Psoas muscle (tissue), 8 donors: Measurements from ENCODE around the gene TMEM106C. TPM values are rescaled to one million over a fixed set of nuclear protein-coding genes. Genes with fewer than 3 reads are reported as not detected.

ENCODE experiments used
- ATAC-seq, 4 donors: fragments of 200-7000 bp; cut with Tn5 transposase; one replicate each; pipeline ENCODE4 v1.9.1; 2020; ENCODE audit warnings: moderate library complexity in 3 of 4, mild to moderate bottlenecking in 2 of 4
- DNase-seq, 2 donors: peaks; one replicate each; pipeline ENCODE4 v3.0.0-alpha.2; 2020
- H3K27ac ChIP-seq: fragments of 200-600 bp; one replicate; pipeline ENCODE4 v1.8.0; 2022
- H3K27me3 ChIP-seq, 3 donors: fragments of 200-600 bp in 1 of 3; one replicate each; pipeline versions ENCODE4 v1.6.1 to v1.8.0; 2013 to 2022; ENCODE audit warnings: low read length in 2 of 3, mild to moderate bottlenecking in 2 of 3, moderate library complexity in 1 of 3; ENCODE audit not compliant: insufficient read depth in 3 of 3
- H3K36me3 ChIP-seq, 2 donors: fragments of 200-600 bp in 1 of 2; one replicate each; pipeline versions ENCODE4 v1.6.1 to v1.8.0; 2013 to 2022; ENCODE audit warnings: low read depth in 1 of 2, mild to moderate bottlenecking in 1 of 2, moderate library complexity in 1 of 2; ENCODE audit not compliant: insufficient read depth in 1 of 2
- H3K4me1 ChIP-seq: fragments of 200-600 bp; one replicate; pipeline ENCODE4 v1.8.0; 2022
- H3K4me3 ChIP-seq: fragments of 200-600 bp; one replicate; pipeline ENCODE4 v1.8.0; 2022; ENCODE audit warnings: mild to moderate bottlenecking
- H3K9me3 ChIP-seq: fragments of 200-600 bp; one replicate; pipeline ENCODE4 v1.8.0; 2022
- CTCF ChIP-seq: fragments of 200-600 bp; IDR thresholded peaks from one replicate; pipeline ENCODE4 v1.8.0; 2022; ENCODE audit warnings: antibody characterized with exemption
- WGBS, 3 donors: extraction: QIAGEN DNeasy Blood & Tissue Kit; methylation state at CpG; one replicate each; pipeline versions ENCODE4 v1.1.6 to v1.1.7; 2013; 5-methylcytosine and 5-hydroxymethylcytosine counted together
- intact Hi-C, 2 donors: fragments of 100-400 bp; cut with DNase I; formaldehyde crosslinking; loops; one replicate each; pipeline versions ENCODE4 v1.11.0 to v1.14.2; 2022
- polyA plus RNA-seq, 3 donors: library from polyadenylated mRNA; stranded (reverse); fragments of 200-250 nt; gene quantifications; one replicate each; pipeline ENCODE4 v1.2.3, GENCODE V29; 2013
- total RNA-seq, 4 donors: library from RNA; stranded (reverse); fragmentation: NEBNext Ultra II Directional in 2 of 4; extraction: Animal tissue kit (Norgen Biotek cat#: 25700) in 2 of 4; gene quantifications; one replicate each; pipeline versions ENCODE4 v1.2.1 to v1.2.4, GENCODE V29; 2021 to 2023
- donor health status: healthy with polysubstance abuse.
- donor health status: DM: no; HTN: no; CAD: no; lungs with moderate emphysema.
- donor health status: Bipolar disorder and iron deficiency.
- donor health status: healthy.
- donor health status: DM: yes; HTN: yes; CAD: no.
- donor health status: DM: no; HTN: no; CAD: no.
- donor health status: DM: no; HTN: no; CAD: no.
- donor health status: DM: yes; HTN: yes; CAD: no.

TMEM106C gene
- total and polyA plus RNA-seq, 7 donors = 7.7 to 33.4 (median 14.7) TPM

- Histone ChIP-seq H3K9me3 (no peaks in the 10 kb centered on the region), H3K27ac (no peak overlapping the region), H3K36me3 (no peaks in the 10 kb centered on the region), H3K27me3 (peaks cover 0 to 16% (median 4%) of the 10 kb centered on the region in 3 donors), H3K4me1 (no peaks in the 10 kb centered on the region), H3K4me3 (no peak overlapping the region)
- 66 to 71% (median 71%) methylated on average over 30 to 31 of the region's 31 CpGs for WGBS, 3 donors
- intact Hi-C loops = loop anchor here in 1 of 2 donors (5.0 kb wide), 1 partner anchor 225 kb away; no protein-coding TSS in a partner anchor
- DNase-seq (no peak), ATAC-seq (no peak)
- no peak for TF ChIP-seq CTCF
These were observed 20.7 kb upstream of the TMEM106C start for GRCh38 chr12:47942614-47943225.

- DNase-seq (no peak), ATAC-seq (no peak)
- Histone ChIP-seq H3K4me1 (no peaks in the 10 kb centered on the region), H3K27ac (no peak overlapping the region), H3K27me3 (peaks cover 0 to 16% (median 4%) of the 10 kb centered on the region in 3 donors), H3K4me3 (no peak overlapping the region), H3K36me3 (no peaks in the 10 kb centered on the region), H3K9me3 (no peaks in the 10 kb centered on the region)
- WGBS, 3 donors = 58 to 69% (median 63%) methylated on average over 11 to 12 of the region's 12 CpGs
- TF ChIP-seq CTCF = no peak
- intact Hi-C loops = loop anchor here in 1 of 2 donors (5.0 kb wide), 1 partner anchor 224 kb away; no protein-coding TSS in a partner anchor
These were observed 19.6 kb upstream of the TMEM106C start for GRCh38 chr12:47943623-47944340.

GRCh38 chr12:47944685-47945340 is 18.6 kb upstream of the TMEM106C start:
- intact Hi-C loops = loop anchor here in 1 of 2 donors (5.0 kb wide), 1 partner anchor 222 kb away; no protein-coding TSS in a partner anchor
- H3K4me3 ChIP-seq = no peak overlapping the region
- TF ChIP-seq CTCF = no peak

GRCh38 chr12:47945341-47945728 is 18.1 kb upstream of the TMEM106C start:
- no peaks in the 10 kb centered on the region for H3K36me3 ChIP-seq
- intact Hi-C loops = no loop called here
- TF ChIP-seq CTCF = no peak
- no peak overlapping the region for H3K27ac ChIP-seq
- DNase-seq = no peak
- no peak overlapping the region for H3K4me3 ChIP-seq
- ATAC-seq = no peak
- WGBS, 3 donors = 68 to 77% (median 74%) methylated on average over 1 of the region's 1 CpG
- no peaks in the 10 kb centered on the region for H3K9me3 ChIP-seq
- no peaks in the 10 kb centered on the region for H3K4me1 ChIP-seq
- H3K27me3 ChIP-seq = peaks cover 0 to 16% (median 4%) of the 10 kb centered on the region in 3 donors

More at GRCh38 chr12:47944685-47945340, 18.6 kb upstream of the TMEM106C start:
- 84 to 92% (median 88%) methylated on average over 6 of the region's 6 CpGs for WGBS, 3 donors
- Histone ChIP-seq H3K36me3 (no peaks in the 10 kb centered on the region), H3K27ac (no peak overlapping the region), H3K27me3 (peaks cover 0 to 16% (median 4%) of the 10 kb centered on the region in 3 donors), H3K4me1 (no peaks in the 10 kb centered on the region), H3K9me3 (no peaks in the 10 kb centered on the region)
- ATAC-seq (no peak), DNase-seq (no peak)
